Adrenal gland (tissue), 19 donors: ENCODE results near the gene WDR13. TPM values are rescaled to one million over a fixed set of nuclear protein-coding genes. Genes with fewer than 3 reads are reported as not detected.
"Not testable (repeated sequence)": the region's sequence is repeated elsewhere in the genome, so short reads cannot be mapped to it uniquely, and the experiment has no call there.

Experiments
- DNase-seq, 7 donors: peaks; one replicate each; pipeline ENCODE4 v3.0.0-alpha.2; 2019 to 2020
- H3K27ac ChIP-seq, 5 donors: fragments of 200-600 bp; sonication (generic) in 4 of 5; 1 replicate in 3 of 5; 2 replicates in 2 of 5; pipeline versions ENCODE4 v1.5.1 to v1.8.0; 2016 to 2020; ENCODE audit warnings: mild to moderate bottlenecking in 1 of 5
- H3K27me3 ChIP-seq: fragments of 200-600 bp; 2 replicates; pipeline ENCODE4 v1.8.0; 2021
- H3K36me3 ChIP-seq, 2 donors: fragments of 200-600 bp; replicated peaks in 1 of 2; 1 replicate in 1 of 2; 2 replicates in 1 of 2; pipeline versions ENCODE4 v1.5.1 to v1.8.0; 2018 to 2022
- H3K4me1 ChIP-seq, 2 donors: fragments of 200-600 bp; replicated peaks in 1 of 2; 1 replicate in 1 of 2; 2 replicates in 1 of 2; pipeline versions ENCODE4 v1.5.1 to v1.8.0; 2018 to 2021
- H3K4me3 ChIP-seq, 4 donors: fragments of 200-600 bp; sonication (generic) in 3 of 4; one replicate each; pipeline ENCODE4 v1.5.1; 2016 to 2018
- H3K9me3 ChIP-seq, 3 donors: fragments of 200-600 bp; sonication (generic) in 1 of 3; replicated peaks in 1 of 3; 1 replicate in 2 of 3; 2 replicates in 1 of 3; pipeline versions ENCODE4 v1.5.1 to v1.8.0; 2016 to 2021
- POLR2A ChIP-seq, 2 donors: fragments of 450-650 bp; IDR thresholded peaks; one replicate each; pipeline ENCODE4 v1.6.1; 2017; ENCODE audit warnings: antibody characterized with exemption in 2 of 2, mild to moderate bottlenecking in 2 of 2, moderate library complexity in 1 of 2
- WGBS, 4 donors: extraction: QIAGEN DNeasy Blood & Tissue Kit in 2 of 4; methylation state at CpG; one replicate each; pipeline versions ENCODE4 v1.1.5 to v1.1.7; 2013 to 2017; 5-methylcytosine and 5-hydroxymethylcytosine counted together
- intact Hi-C, 2 donors: fragments of 100-400 bp; cut with DNase I; formaldehyde crosslinking; loops; one replicate each; pipeline versions ENCODE4 v1.14.1 to v1.15.0; 2022 to 2023
- long read RNA-seq, 10 donors: library from polyadenylated mRNA in 3 of 10; unstranded in 2 of 10; stranded (forward) in 1 of 10; transcript quantifications; one replicate each; pipeline ENCODE4 v2.0.0 and lab custom pipeline, GENCODE V29; 2021 to 2026
- polyA plus RNA-seq, 3 donors: library from polyadenylated mRNA; stranded (reverse); fragments of 200-250 nt in 2 of 3; fragments of 350-450 nt in 1 of 3; fragmentation: Illumina TruSeq in 1 of 3; extraction: RNeasy Lipid Tissue Mini Kit (QIAGEN cat#74804) in 1 of 3; gene quantifications; one replicate each; pipeline ENCODE4 v1.2.3, GENCODE V29; 2013 to 2014
- total RNA-seq, 9 donors: library from RNA; depleted of rRNA in 4 of 9; stranded (reverse); fragments of >200 nt in 4 of 9; fragments of 120-200 nt in 1 of 9; fragmentation: NEBNext Ultra II Directional in 1 of 9; extraction: Animal tissue kit (Norgen Biotek cat#: 25700) in 1 of 9; gene quantifications; one replicate each; pipeline versions ENCODE4 v1.1.0 to v1.2.4, GENCODE V29; 2013 to 2023
- TF ChIP-seq, protein P1 (sequence below), 6 experiments: fragments of 450-650 bp in 4 of 6; fragments of 200-600 bp in 2 of 6; sonication (generic) in 1 of 6; IDR thresholded peaks; 1 replicate in 5 of 6; 2 replicates in 1 of 6; pipeline versions ENCODE4 v1.5.1 to v1.8.0; 2016 to 2021; ENCODE audit warnings: antibody characterized with exemption in 6 of 6, mild to moderate bottlenecking in 2 of 6, moderate library complexity in 1 of 6
- donor health status: healthy with polysubstance abuse.
- donor health status: Bipolar disorder and iron deficiency.
- donor health status: DM: yes; HTN: yes; CAD: no.
- donor health status: DM: no; HTN: no; CAD: no.
- donor health status: DM: no; HTN: no; CAD: no.
- donor health status: DM: yes; HTN: yes; CAD: no.

WDR13 gene
- total RNA-seq = 100 to 1,000 TPM in 8 of 9 donors, 10 to 100 TPM in 1; 93.0 to 232 (median 166) TPM
- polyA plus RNA-seq = 100 to 1,000 TPM in 2 of 3 donors, 10 to 100 TPM in 1; 53.5 to 677 (median 535) TPM
- long read RNA-seq, donor 1, full-length matches to known transcripts = 23 of 23 reads
- long read RNA-seq, donor 1, partial matches to known transcripts = 0 of 23 reads
- long read RNA-seq, donor 1, other reads (novel, unspliced or antisense) = 0 of 23 reads
- long read RNA-seq, donor 2, full-length matches to known transcripts = 20 of 20 reads
- long read RNA-seq, donor 2, partial matches to known transcripts = 0 of 20 reads
- long read RNA-seq, donor 2, other reads (novel, unspliced or antisense) = 0 of 20 reads
- long read RNA-seq, donor 3, full-length matches to known transcripts = 13 of 13 reads
- long read RNA-seq, donor 3, partial matches to known transcripts = 0 of 13 reads
- long read RNA-seq, donor 3, other reads (novel, unspliced or antisense) = 0 of 13 reads
- long read RNA-seq, donor 4, full-length matches to known transcripts = 72 of 101 reads
- long read RNA-seq, donor 4, partial matches to known transcripts = 6 of 101 reads
- long read RNA-seq, donor 4, other reads (novel, unspliced or antisense) = 23 of 101 reads
- long read RNA-seq, donor 5, full-length matches to known transcripts = 211 of 295 reads
- long read RNA-seq, donor 5, partial matches to known transcripts = 34 of 295 reads
- long read RNA-seq, donor 5, other reads (novel, unspliced or antisense) = 50 of 295 reads
- long read RNA-seq, donor 6, full-length matches to known transcripts = 49 of 63 reads
- long read RNA-seq, donor 6, partial matches to known transcripts = 5 of 63 reads
- long read RNA-seq, donor 6, other reads (novel, unspliced or antisense) = 9 of 63 reads
- long read RNA-seq, donor 7, full-length matches to known transcripts = 9 of 9 reads
- long read RNA-seq, donor 7, partial matches to known transcripts = 0 of 9 reads
- long read RNA-seq, donor 7, other reads (novel, unspliced or antisense) = 0 of 9 reads
- long read RNA-seq, donor 8, full-length matches to known transcripts = 41 of 47 reads
- long read RNA-seq, donor 8, partial matches to known transcripts = 6 of 47 reads
- long read RNA-seq, donor 8, other reads (novel, unspliced or antisense) = 0 of 47 reads
- long read RNA-seq, donor 9, full-length matches to known transcripts = 6 of 6 reads
- long read RNA-seq, donor 9, partial matches to known transcripts = 0 of 6 reads
- long read RNA-seq, donor 9, other reads (novel, unspliced or antisense) = 0 of 6 reads
- long read RNA-seq, donor 10, full-length matches to known transcripts = 14 of 14 reads
- long read RNA-seq, donor 10, partial matches to known transcripts = 0 of 14 reads
- long read RNA-seq, donor 10, other reads (novel, unspliced or antisense) = 0 of 14 reads

DNA sequence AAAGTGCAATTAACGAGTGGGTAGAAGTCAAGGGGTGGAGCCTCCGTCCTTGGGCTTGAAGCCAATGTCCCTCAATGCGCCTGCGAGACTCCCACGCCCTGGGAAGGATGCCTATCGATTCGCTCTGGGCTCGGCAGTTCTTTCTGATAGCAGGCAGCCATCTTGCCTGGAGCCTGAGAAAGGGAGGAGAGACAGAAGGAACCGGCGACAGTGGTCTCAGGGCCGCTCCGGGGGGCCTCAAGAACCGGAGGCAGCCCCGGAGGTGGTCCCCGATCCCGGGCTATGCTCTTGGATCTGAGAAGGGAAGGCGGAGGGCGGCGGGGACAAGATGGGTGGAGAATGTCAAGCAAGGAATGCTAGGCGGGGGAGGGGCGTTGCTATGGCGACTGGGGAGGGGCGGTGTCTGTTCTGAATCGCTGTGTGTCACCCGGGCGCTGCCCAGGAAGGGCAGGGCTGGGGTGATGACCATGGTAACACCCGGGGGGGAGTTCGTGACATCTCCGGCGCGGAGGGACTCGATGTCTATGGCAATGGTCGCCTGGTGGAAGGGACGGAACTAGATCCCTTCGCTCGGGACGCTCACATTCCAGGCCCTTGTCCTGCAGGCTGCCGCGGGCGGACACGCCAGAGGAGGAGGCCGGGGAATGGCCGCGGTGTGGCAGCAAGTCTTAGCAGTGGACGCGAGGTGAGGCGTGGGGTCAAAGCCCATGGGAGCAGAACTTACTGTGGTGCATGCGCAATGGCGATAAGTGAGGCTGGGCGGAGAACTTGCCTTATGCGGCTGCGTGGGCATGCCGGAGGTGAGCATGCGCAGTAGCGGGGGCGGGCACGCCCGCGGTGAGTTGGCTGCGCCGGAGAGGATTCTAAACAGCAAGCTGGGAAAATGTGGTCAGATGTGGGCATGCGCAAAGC lies at the start of gene WDR13:
Gene WDR13 (plus strand): TSS at position 140 of the 912 bp plus-strand sequence. CDS start 505 bp downstream, at position 645.
- H3K27ac ChIP-seq = peak within 1 kb of the TSS; percentile 79 to 100 (median 96)
- intact Hi-C loops = no loop called here
- peaks cover 0 to 4% of the 10 kb centered on the region in 2 donors for H3K4me1 ChIP-seq
- TF ChIP-seq, protein P1, sequence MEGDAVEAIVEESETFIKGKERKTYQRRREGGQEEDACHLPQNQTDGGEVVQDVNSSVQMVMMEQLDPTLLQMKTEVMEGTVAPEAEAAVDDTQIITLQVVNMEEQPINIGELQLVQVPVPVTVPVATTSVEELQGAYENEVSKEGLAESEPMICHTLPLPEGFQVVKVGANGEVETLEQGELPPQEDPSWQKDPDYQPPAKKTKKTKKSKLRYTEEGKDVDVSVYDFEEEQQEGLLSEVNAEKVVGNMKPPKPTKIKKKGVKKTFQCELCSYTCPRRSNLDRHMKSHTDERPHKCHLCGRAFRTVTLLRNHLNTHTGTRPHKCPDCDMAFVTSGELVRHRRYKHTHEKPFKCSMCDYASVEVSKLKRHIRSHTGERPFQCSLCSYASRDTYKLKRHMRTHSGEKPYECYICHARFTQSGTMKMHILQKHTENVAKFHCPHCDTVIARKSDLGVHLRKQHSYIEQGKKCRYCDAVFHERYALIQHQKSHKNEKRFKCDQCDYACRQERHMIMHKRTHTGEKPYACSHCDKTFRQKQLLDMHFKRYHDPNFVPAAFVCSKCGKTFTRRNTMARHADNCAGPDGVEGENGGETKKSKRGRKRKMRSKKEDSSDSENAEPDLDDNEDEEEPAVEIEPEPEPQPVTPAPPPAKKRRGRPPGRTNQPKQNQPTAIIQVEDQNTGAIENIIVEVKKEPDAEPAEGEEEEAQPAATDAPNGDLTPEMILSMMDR (IDR thresholded peaks at IDR 0.05) = no peak
- TF ChIP-seq POLR2A (IDR thresholded peaks at IDR 0.05) = peak; percentile 58 to 74
- peaks cover 0 to 33% of the 10 kb centered on the region in 2 donors for H3K36me3 ChIP-seq
- H3K4me3 ChIP-seq = peak within 1 kb of the TSS; percentile 24 to 74 (median 58)
- peak; percentile 91 to 96 (median 94) for DNase-seq
- 0 to 46% (median 16%) methylated on average over 20 to 62 of the region's 62 CpGs for WGBS, 4 donors
- H3K27me3 ChIP-seq = no peaks in the 10 kb centered on the region
- no peaks in the 10 kb centered on the region for H3K9me3 ChIP-seq

DNA sequence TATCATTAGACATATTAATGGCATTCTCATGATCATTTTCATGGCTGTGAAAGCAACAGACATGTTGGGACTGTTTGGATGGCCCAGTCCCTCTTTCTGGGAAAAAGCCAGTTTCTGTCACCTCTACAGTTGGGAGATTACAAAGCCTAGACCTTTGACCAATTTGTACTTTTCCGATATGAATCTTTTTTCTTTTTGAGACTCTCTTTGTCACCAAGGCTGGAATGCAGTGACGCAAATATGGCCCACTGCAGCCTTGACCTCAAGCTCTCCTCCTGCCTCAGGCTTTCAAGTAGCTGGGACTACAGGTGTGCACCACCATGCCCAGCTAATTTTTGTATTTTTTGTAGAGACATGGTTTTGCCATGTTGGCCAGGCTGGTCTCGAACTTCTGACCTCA lies 48.4 kb upstream of the WDR13 start:
- intact Hi-C loops = no loop called here
- TF ChIP-seq, protein P1 (IDR thresholded peaks at IDR 0.05) = no peak
- TF ChIP-seq POLR2A (IDR thresholded peaks at IDR 0.05) = no peak
- H3K4me3 ChIP-seq = no peak overlapping the region
- 41 to 65% (median 59%) methylated on average over 3 of the region's 3 CpGs for WGBS, 4 donors
- DNase-seq = peak in 6 of 7 donors; percentile 42 to 78 (median 60)
- H3K36me3 ChIP-seq = peaks cover 0 to 4% of the 10 kb centered on the region in 2 donors
- H3K27ac ChIP-seq = peak overlapping the region in 1 of 5 donors; percentile 63
- H3K4me1 ChIP-seq = peaks cover 0 to 6% of the 10 kb centered on the region in 2 donors
- H3K27me3 ChIP-seq = no peaks in the 10 kb centered on the region
- H3K9me3 ChIP-seq = no peaks in the 10 kb centered on the region

DNA sequence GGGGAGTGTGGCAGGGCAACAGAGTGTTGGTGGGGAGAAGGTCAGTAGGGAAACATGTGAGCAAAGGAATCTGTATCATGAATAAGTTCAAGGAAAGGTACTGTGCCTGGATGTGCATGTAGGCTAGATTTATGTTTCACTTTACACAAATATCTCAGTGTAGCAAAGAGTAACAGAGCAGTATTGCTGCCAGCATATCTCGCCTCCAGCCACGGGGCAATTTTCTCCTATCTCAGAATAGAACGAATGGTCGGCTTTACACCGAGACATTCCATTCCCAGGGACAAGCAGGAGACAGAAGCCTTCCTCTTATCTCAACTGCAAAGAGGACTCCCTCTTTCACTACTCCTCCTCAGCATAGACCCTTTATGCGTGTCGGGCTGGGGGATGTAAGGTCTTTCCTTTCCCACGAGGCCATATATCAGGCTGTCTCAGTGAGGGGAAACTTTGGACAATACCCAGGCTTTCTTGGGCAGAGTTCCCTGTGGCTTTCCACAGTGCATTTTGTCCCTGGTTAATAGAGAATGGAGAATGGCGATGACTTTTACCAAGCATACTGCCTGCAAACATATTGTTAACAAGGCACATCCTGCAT lies 41.5 kb upstream of the WDR13 start:
- H3K9me3 ChIP-seq, H3K4me1 ChIP-seq, intact Hi-C loops, H3K27me3 ChIP-seq, H3K4me3 ChIP-seq: not testable (repeated sequence)
- DNase-seq = peak in 1 of 7 donors; percentile 35
- H3K36me3 ChIP-seq = peaks cover 0 to 20% of the 10 kb centered on the region in 2 donors
- peak overlapping the region in 3 of 5 donors; percentile 17 to 58 (median 43) for H3K27ac ChIP-seq
- WGBS, 4 donors = 33 to 64% (median 45%) methylated on average over 3 to 9 of the region's 9 CpGs
